A549 (cell line): ENCODE measurements around the gene SUPT4H1. TPM values are rescaled to one million over a fixed set of nuclear protein-coding genes. Genes with fewer than 3 reads are reported as not detected.

Source experiments
- ATAC-seq, 2 experiments: fragments of 200-7000 bp in 1 of 2; fragments of >200 bp in 1 of 2; cut with Nextera tagmentation in 1 of 2; cut with Tn5 transposase in 1 of 2; 3 replicates each; pipeline versions ENCODE4 v1.8.0 to v1.9.1; 2018 to 2020; ENCODE audit warnings: mild to moderate bottlenecking in 1 of 2, moderate library complexity in 1 of 2
- CTCF ChIA-PET: fragments of 300-600 bp; sonication (Branson Sonifier 250); formaldehyde crosslinking; extraction: SDS; loops from one replicate; lab custom pipeline; 2021; ENCODE audit warnings: antibody characterized with exemption, inconsistent platforms; lab: Yijun Ruan, JAX
- POLR2A ChIA-PET: fragments of 350-600 bp; formaldehyde crosslinking; extraction: SDS; loops from one replicate; lab custom pipeline; 2021; ENCODE audit warnings: antibody characterized with exemption, inconsistent platforms; lab: Yijun Ruan, JAX
- DNase-seq, 2 experiments: peaks; one replicate each; pipeline versions ENCODE4 v3.0.0 to v3.0.0-alpha.2; 2011 to 2016; ENCODE audit warnings: low read depth in 1 of 2, low spot score in 1 of 2
- FAIRE-seq: peaks from 2 replicates; lab custom pipeline; 2011; peaks lifted over from hg19 to GRCh38; lab: Jason Lieb, UNC
- H3K27ac ChIP-seq, 2 experiments: fragments of >200 bp; sonication (Bioruptor Twin); formaldehyde crosslinking; 3 replicates each; pipeline ENCODE4 v1.5.1; 2016 to 2017
- H3K4me1 ChIP-seq: fragments of >200 bp; sonication (Bioruptor Twin); formaldehyde crosslinking; 3 replicates; pipeline ENCODE4 v1.6.1; 2016
- H3K4me2 ChIP-seq: fragments of >200 bp; sonication (Bioruptor Twin); formaldehyde crosslinking; 3 replicates; pipeline ENCODE4 v1.6.1; 2016
- H3K4me3 ChIP-seq: fragments of >200 bp; sonication (Bioruptor Twin); formaldehyde crosslinking; 3 replicates; pipeline ENCODE4 v1.5.1; 2016
- H3K9me3 ChIP-seq: fragments of >200 bp; sonication (Bioruptor Twin); formaldehyde crosslinking; 3 replicates; pipeline ENCODE4 v1.6.1; 2016
- CBX8 ChIP-seq: fragments of 200-600 bp; sonication (generic); IDR thresholded peaks from 2 replicates; pipeline ENCODE4 v1.6.1; 2016
- EP300 ChIP-seq, 2 experiments: fragments of >200 bp; sonication (Bioruptor Twin); formaldehyde crosslinking; IDR thresholded peaks; 2 replicates in 1 of 2; 3 replicates in 1 of 2; pipeline ENCODE4 v1.6.1; 2016 to 2017
- ESRRA ChIP-seq: fragments of 150-350 bp; IDR thresholded peaks from 2 replicates; pipeline ENCODE4 v1.6.1; 2014; ENCODE audit warnings: mild to moderate bottlenecking, low read length, borderline replicate concordance
- FOSL2 ChIP-seq, 2 experiments: fragments of 450-650 bp in 1 of 2; fragments of >200 bp in 1 of 2; sonication (Bioruptor Twin) in 1 of 2; formaldehyde crosslinking; IDR thresholded peaks; 2 replicates each; pipeline versions ENCODE4 v1.5.0 to v1.6.1; 2016 to 2020; ENCODE audit warnings: mild to moderate bottlenecking in 1 of 2, moderate library complexity in 1 of 2
- FOXS1 ChIP-seq: fragments of 250-450 bp; sonication (Bioruptor Pico); IDR thresholded peaks from 2 replicates; pipeline ENCODE4 v1.5.0; 2020; ENCODE audit warnings: mild to moderate bottlenecking, moderate library complexity
- HDAC2 ChIP-seq: fragments of 200-600 bp; sonication (generic); IDR thresholded peaks from 2 replicates; pipeline ENCODE4 v1.6.1; 2016
- JUNB ChIP-seq: fragments of >200 bp; sonication (Bioruptor Twin); formaldehyde crosslinking; IDR thresholded peaks from 2 replicates; pipeline ENCODE4 v1.6.1; 2016
- MAFK ChIP-seq: fragments of 450-650 bp; IDR thresholded peaks from 2 replicates; pipeline ENCODE4 v1.6.1; 2014; ENCODE audit not compliant: partially characterized antibody
- PHF8 ChIP-seq: fragments of 200-600 bp; sonication (generic); IDR thresholded peaks from 2 replicates; pipeline ENCODE4 v1.6.1; 2016; ENCODE audit warnings: low read depth, mild to moderate bottlenecking, antibody characterized with exemption, moderate library complexity, borderline replicate concordance
- RCOR1 ChIP-seq: fragments of 150-350 bp; IDR thresholded peaks from 2 replicates; pipeline ENCODE4 v1.6.1; 2014; ENCODE audit warnings: antibody characterized with exemption, low read length, low read depth
- ZC3H11A ChIP-seq: fragments of 450-650 bp; IDR thresholded peaks from 2 replicates; pipeline ENCODE4 v1.6.1; 2014; ENCODE audit warnings: antibody characterized with exemption, mild to moderate bottlenecking
- ZNF302 ChIP-seq: fragments of 250-450 bp; sonication (Bioruptor Pico); IDR thresholded peaks from 2 replicates; pipeline ENCODE4 v1.9.0; 2021; ENCODE audit warnings: inconsistent platforms, mild to moderate bottlenecking, moderate library complexity
- WGBS: methylation state at CpG from one replicate; pipeline ENCODE4 v1.1.6; 2017; ENCODE audit errors: missing lambda C conversion rate; 5-methylcytosine and 5-hydroxymethylcytosine counted together
- polyA plus RNA-seq, 4 experiments: library from polyadenylated mRNA; depleted of rRNA in 3 of 4; stranded (reverse); fragments of >200 nt; fragmentation: RNase III in 1 of 4; extraction: RNeasy Plus Mini Kit Qiagen cat#74134 plus additional on column Dnase treatment in 1 of 4; gene quantifications; 2 replicates in 3 of 4; 3 replicates in 1 of 4; pipeline ENCODE4 v1.2.3, GENCODE V29; 2011 to 2017
- TF ChIP-seq, protein P1 (sequence below): fragments of 250-450 bp; sonication (Bioruptor Pico); IDR thresholded peaks from 2 replicates; pipeline ENCODE4 v1.5.0; 2021; ENCODE audit warnings: mild to moderate bottlenecking, moderate library complexity, borderline replicate concordance
- TF ChIP-seq, protein P2 (sequence below): IDR thresholded peaks from 2 replicates; pipeline ENCODE4 v1.6.1; 2012
- TF ChIP-seq, protein P3 (sequence below): IDR thresholded peaks from 2 replicates; pipeline ENCODE4 v1.6.1; 2012
- TF ChIP-seq, protein P4 (sequence below): IDR thresholded peaks from 2 replicates; pipeline ENCODE4 v1.6.1; 2012; ENCODE audit warnings: low read depth, borderline replicate concordance
- TF ChIP-seq, protein P5 (sequence below): fragments of >200 bp; sonication (Bioruptor Twin); formaldehyde crosslinking; IDR thresholded peaks from 3 replicates; pipeline ENCODE4 v1.5.1; 2016

The SUPT4H1 gene
- polyA plus RNA-seq, 2 of the 4 experiments (the other 2 are of a cell fraction), result 123 to 241 TPM

DNA sequence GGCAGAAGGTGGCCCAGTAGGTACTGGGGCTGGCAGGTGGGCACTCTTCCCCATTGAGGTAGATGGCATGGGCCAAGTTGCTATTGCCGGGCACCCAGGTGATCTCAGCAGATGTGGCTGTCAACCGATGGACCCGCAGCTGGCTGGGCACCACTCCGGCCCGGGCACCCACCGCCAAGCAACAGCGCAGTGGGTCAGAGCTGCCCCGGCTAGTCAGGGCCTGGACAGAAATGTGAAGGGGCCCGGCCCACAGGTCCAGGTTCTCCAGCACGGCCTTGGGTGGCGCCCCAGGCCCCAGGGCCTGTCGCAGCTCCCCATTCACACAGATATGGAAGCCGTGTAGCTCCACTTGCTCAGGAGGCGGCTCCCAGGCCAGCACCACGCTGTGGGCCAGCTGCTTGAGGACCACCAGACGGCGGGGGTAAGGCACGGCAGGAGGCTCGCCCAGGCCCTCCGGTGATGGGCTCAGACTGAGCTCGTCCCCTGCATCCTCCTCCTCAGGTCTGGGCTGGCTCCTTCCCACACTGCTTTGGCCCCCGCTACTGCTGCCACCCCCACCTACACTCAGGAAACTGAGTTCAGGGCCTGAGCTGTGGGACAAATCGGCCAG is 39.9 kb downstream of the SUPT4H1 start:
- Histone ChIP-seq H3K27ac (no peak overlapping the region), H3K9me3 (no peaks in the 10 kb centered on the region), H3K4me1 (no peaks in the 10 kb centered on the region), H3K4me2 (no peak overlapping the region), H3K4me3 (no peak overlapping the region)
- no peak for DNase-seq
- CTCF ChIA-PET, result interaction anchor here (0.9 to 19.5 kb wide), 8 partner anchors 8 to 145 kb away, joined by 3 to 315 read pairs (median 4); partner anchors contain the start of gene RNF43
- no peak for FAIRE-seq
- TF ChIP-seq, protein P1, sequence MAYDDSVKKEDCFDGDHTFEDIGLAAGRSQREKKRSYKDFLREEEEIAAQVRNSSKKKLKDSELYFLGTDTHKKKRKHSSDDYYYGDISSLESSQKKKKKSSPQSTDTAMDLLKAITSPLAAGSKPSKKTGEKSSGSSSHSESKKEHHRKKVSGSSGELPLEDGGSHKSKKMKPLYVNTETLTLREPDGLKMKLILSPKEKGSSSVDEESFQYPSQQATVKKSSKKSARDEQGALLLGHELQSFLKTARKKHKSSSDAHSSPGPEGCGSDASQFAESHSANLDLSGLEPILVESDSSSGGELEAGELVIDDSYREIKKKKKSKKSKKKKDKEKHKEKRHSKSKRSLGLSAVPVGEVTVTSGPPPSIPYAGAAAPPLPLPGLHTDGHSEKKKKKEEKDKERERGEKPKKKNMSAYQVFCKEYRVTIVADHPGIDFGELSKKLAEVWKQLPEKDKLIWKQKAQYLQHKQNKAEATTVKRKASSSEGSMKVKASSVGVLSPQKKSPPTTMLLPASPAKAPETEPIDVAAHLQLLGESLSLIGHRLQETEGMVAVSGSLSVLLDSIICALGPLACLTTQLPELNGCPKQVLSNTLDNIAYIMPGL (CRISPR knock-in tag), result no peak
- TF ChIP-seq MAFK (no peak), HDAC2 (no peak), CBX8 (no peak), ESRRA (no peak), EP300 (IDR thresholded peaks at IDR 0.05) (no peak), FOXS1 (CRISPR knock-in tag) (no peak), ZC3H11A (no peak), FOSL2 (IDR thresholded peaks at IDR 0.05) (no peak), FOSL2 (CRISPR knock-in tag; IDR thresholded peaks at IDR 0.05) (no peak), JUNB (no peak), PHF8 (no peak), RCOR1 (no peak), ZNF302 (no peak)
- TF ChIP-seq, protein P2, sequence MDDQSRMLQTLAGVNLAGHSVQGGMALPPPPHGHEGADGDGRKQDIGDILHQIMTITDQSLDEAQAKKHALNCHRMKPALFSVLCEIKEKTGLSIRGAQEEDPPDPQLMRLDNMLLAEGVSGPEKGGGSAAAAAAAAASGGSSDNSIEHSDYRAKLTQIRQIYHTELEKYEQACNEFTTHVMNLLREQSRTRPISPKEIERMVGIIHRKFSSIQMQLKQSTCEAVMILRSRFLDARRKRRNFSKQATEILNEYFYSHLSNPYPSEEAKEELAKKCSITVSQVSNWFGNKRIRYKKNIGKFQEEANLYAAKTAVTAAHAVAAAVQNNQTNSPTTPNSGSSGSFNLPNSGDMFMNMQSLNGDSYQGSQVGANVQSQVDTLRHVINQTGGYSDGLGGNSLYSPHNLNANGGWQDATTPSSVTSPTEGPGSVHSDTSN, result no peak
- TF ChIP-seq, protein P3, sequence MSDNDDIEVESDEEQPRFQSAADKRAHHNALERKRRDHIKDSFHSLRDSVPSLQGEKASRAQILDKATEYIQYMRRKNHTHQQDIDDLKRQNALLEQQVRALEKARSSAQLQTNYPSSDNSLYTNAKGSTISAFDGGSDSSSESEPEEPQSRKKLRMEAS, result no peak
- TF ChIP-seq, protein P4, sequence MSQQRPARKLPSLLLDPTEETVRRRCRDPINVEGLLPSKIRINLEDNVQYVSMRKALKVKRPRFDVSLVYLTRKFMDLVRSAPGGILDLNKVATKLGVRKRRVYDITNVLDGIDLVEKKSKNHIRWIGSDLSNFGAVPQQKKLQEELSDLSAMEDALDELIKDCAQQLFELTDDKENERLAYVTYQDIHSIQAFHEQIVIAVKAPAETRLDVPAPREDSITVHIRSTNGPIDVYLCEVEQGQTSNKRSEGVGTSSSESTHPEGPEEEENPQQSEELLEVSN, result no peak
- WGBS, result 82% methylated on average over 22 of the region's 23 CpGs
- POLR2A ChIA-PET, result interaction anchor here (1.2 kb wide), 1 partner anchor 40 kb away, joined by 3 read pairs; the partner anchor contains the start of gene SUPT4H1
- ATAC-seq, result no peak

DNA sequence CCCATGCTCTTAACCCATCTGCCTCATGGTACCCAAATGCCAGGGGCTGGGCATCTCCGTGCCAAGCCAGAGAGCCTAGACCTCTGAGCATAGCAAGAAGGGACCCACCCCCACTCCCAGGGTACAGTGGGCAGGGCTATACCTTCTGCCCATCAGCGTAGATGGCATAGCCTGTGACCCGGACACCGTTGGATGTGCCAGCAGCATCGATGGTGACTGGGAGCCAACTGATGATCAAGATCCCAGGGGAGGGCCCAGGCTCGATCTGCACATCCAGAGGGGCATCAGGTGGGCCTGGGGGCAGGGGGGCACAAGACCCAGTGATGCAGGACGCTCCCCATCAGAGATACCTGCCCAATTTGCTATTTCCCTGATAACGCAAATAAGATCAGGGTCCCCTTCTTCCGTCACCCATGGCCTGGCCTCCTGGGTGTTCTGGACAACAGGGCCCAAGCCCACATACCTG is 40.5 kb downstream of the SUPT4H1 start:
- POLR2A ChIA-PET, result interaction anchor here (1.4 kb wide), 1 partner anchor 41 kb away, joined by 3 read pairs; the partner anchor contains the start of gene SUPT4H1
- DNase-seq, result no peak
- no peak for ATAC-seq
- CTCF ChIA-PET, result interaction anchor here (1.3 to 19.5 kb wide), 4 partner anchors 8 to 138 kb away, joined by 3 to 315 read pairs (median 198); partner anchors contain the start of gene RNF43
- 74% methylated on average over 9 of the region's 9 CpGs for WGBS
- Histone ChIP-seq H3K4me3 (no peak overlapping the region), H3K4me1 (no peaks in the 10 kb centered on the region), H3K4me2 (no peak overlapping the region), H3K9me3 (no peaks in the 10 kb centered on the region), H3K27ac (no peak overlapping the region)
- FAIRE-seq, result no peak
- TF ChIP-seq, protein P5, sequence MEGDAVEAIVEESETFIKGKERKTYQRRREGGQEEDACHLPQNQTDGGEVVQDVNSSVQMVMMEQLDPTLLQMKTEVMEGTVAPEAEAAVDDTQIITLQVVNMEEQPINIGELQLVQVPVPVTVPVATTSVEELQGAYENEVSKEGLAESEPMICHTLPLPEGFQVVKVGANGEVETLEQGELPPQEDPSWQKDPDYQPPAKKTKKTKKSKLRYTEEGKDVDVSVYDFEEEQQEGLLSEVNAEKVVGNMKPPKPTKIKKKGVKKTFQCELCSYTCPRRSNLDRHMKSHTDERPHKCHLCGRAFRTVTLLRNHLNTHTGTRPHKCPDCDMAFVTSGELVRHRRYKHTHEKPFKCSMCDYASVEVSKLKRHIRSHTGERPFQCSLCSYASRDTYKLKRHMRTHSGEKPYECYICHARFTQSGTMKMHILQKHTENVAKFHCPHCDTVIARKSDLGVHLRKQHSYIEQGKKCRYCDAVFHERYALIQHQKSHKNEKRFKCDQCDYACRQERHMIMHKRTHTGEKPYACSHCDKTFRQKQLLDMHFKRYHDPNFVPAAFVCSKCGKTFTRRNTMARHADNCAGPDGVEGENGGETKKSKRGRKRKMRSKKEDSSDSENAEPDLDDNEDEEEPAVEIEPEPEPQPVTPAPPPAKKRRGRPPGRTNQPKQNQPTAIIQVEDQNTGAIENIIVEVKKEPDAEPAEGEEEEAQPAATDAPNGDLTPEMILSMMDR, result no peak
